HepG2 (cell line): Measurements from ENCODE around the gene PCAT7. TPM values are rescaled to one million over a fixed set of nuclear protein-coding genes. Genes with fewer than 3 reads are reported as not detected.

Source experiments
- ASH2L ChIP-seq: fragments of 300-600, 200-600 bp; sonication (generic); IDR thresholded peaks from 2 replicates; pipeline ENCODE4 v1.7.0; 2017; ENCODE audit warnings: low read depth, mild to moderate bottlenecking, moderate library complexity, mixed read lengths, low read length; ENCODE audit not compliant: insufficient read length
- CEBPG ChIP-seq: IDR thresholded peaks from 2 replicates; pipeline ENCODE4 v1.6.1; 2016
- DMAP1 ChIP-seq: IDR thresholded peaks from 2 replicates; pipeline ENCODE4 v1.6.1; 2016
- GATAD1 ChIP-seq: IDR thresholded peaks from 2 replicates; pipeline ENCODE4 v1.6.1; 2016; ENCODE audit warnings: missing genetic modification reagents, missing compliant biosample characterization
- MED1 ChIP-seq: sonication (generic); formaldehyde crosslinking; IDR thresholded peaks from 2 replicates; pipeline ENCODE4 v1.4.0; 2020; ENCODE audit warnings: missing genetic modification reagents
- MIXL1 ChIP-seq: IDR thresholded peaks from 2 replicates; pipeline ENCODE4 v1.6.1; 2016
- SCMH1 ChIP-seq: sonication (generic); formaldehyde crosslinking; IDR thresholded peaks from 2 replicates; pipeline ENCODE4 v1.9.0; 2021; ENCODE audit warnings: missing genetic modification reagents, mild to moderate bottlenecking, borderline replicate concordance
- TBX2 ChIP-seq: sonication (generic); formaldehyde crosslinking; IDR thresholded peaks from 2 replicates; pipeline ENCODE4 v1.5.0; 2020; ENCODE audit warnings: missing genetic modification reagents, mild to moderate bottlenecking, borderline replicate concordance
- ZNF333 ChIP-seq: sonication (generic); formaldehyde crosslinking; IDR thresholded peaks from 2 replicates; pipeline ENCODE4 v1.4.0; 2020; ENCODE audit warnings: mild to moderate bottlenecking, missing genetic modification reagents, borderline replicate concordance
- ZNF605 ChIP-seq: sonication (generic); formaldehyde crosslinking; IDR thresholded peaks from 2 replicates; pipeline ENCODE4 v1.8.0; 2022; ENCODE audit warnings: mild to moderate bottlenecking, missing genetic modification reagents
- ZNF644 ChIP-seq: IDR thresholded peaks from 2 replicates; pipeline ENCODE4 v1.6.1; 2016; ENCODE audit warnings: low read depth
- ZNF761 ChIP-seq: sonication (generic); formaldehyde crosslinking; conservative IDR thresholded peaks from 2 replicates; pipeline ENCODE4 v1.4.0; 2020; ENCODE audit warnings: mild to moderate bottlenecking, missing genetic modification reagents
- ZNF879 ChIP-seq: sonication (generic); formaldehyde crosslinking; IDR thresholded peaks from 2 replicates; pipeline ENCODE4 v1.8.1; 2023; ENCODE audit warnings: missing genetic modification reagents
- polyA plus RNA-seq, 8 experiments: library from polyadenylated mRNA; depleted of rRNA in 3 of 8; stranded (reverse) in 7 of 8; unstranded in 1 of 8; fragments of >200 nt; fragmentation: Illumina TruSeq in 4 of 8; extraction: Trizol in 4 of 8; gene quantifications; 2 replicates each; pipeline versions ENCODE4 v1.2.1 to v1.2.3, GENCODE V29; 2011 to 2016; ENCODE audit warnings: low read depth in 4 of 8, missing spikeins in 1 of 8, mixed read lengths in 1 of 8; ENCODE audit not compliant: insufficient read depth in 1 of 8
- total RNA-seq, 5 experiments: library from RNA; depleted of rRNA; stranded (reverse); fragments of >200 nt; fragmentation: Illumina TruSeq; extraction: Trizol; gene quantifications; 2 replicates each; pipeline ENCODE4 v1.2.3, GENCODE V29; 2016; ENCODE audit warnings: low read depth in 1 of 5
- TF ChIP-seq, protein P1 (sequence below): sonication (generic); formaldehyde crosslinking; IDR thresholded peaks from 2 replicates; pipeline ENCODE4 v1.4.0; 2020; ENCODE audit warnings: low read depth, missing genetic modification reagents
- TF ChIP-seq, protein P2 (sequence below): sonication (generic); formaldehyde crosslinking; IDR thresholded peaks from 2 replicates; pipeline ENCODE4 v1.8.1; 2023; ENCODE audit warnings: mild to moderate bottlenecking, moderate library complexity, missing genetic modification reagents
- TF ChIP-seq, protein P3 (sequence below): sonication (generic); formaldehyde crosslinking; IDR thresholded peaks from 2 replicates; pipeline ENCODE4 v1.4.0; 2020; ENCODE audit warnings: missing genetic modification reagents
- TF ChIP-seq, protein P4 (sequence below): sonication (generic); formaldehyde crosslinking; IDR thresholded peaks from 2 replicates; pipeline ENCODE4 v1.4.0; 2020; ENCODE audit warnings: mild to moderate bottlenecking, low read depth, missing genetic modification reagents
- TF ChIP-seq, protein P5 (sequence below): IDR thresholded peaks from 2 replicates; pipeline ENCODE4 v1.6.1; 2012; ENCODE audit warnings: inconsistent platforms
- TF ChIP-seq, protein P6 (sequence below): sonication (generic); formaldehyde crosslinking; IDR thresholded peaks from 2 replicates; pipeline ENCODE4 v1.4.0; 2020; ENCODE audit warnings: mild to moderate bottlenecking, missing genetic modification reagents
- TF ChIP-seq, protein P7 (sequence below): IDR thresholded peaks from 2 replicates; pipeline ENCODE4 v1.6.1; 2016; ENCODE audit warnings: mild to moderate bottlenecking

PCAT7 gene
- total and polyA plus RNA-seq, 2 of the 13 experiments (the other 11 are each of a cell fraction or from before 2014, with no cell fraction given) = 2.3 to 3.9 TPM

DNA sequence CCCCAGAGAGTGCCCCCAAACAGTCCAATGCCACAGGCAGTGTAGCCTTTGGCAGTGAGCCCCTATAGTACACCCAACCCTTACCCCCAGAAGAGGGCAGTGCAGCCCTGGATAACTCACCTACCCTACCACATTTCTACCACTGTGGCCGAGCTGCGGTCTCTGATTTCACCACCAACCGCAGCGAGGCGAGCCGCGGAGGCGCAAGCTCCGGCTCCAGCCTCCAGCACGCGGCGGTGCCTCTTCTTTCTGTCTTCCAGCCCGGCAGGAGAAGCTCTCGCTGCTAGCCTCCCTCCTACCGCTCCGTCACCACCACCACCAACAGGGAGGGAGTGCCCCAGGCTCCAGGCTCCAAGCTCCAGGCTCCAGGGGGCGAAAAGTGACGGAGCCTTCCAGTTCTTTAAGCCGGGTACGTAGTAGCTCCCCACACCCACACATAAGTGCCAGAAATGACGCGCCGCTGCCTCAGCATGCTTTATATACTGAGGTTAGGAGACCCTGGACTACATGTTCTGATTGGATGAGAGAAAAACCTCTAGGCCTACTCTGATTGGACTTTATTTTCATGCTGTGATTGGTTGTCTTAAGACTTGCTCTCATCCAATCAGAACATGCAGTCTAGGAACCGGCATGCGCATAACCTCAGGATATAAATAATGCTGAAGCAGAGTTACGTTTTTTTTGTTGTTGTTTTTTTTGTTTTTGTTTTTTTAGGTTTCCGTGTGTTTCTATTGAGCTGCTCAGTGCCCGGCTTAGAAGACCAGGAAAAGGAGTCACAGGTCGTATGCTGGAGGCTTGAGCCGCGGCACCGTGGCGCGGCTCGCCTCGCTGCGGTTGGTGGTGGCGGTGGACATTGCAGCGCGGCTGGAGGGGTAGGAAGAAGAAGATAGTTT, at the start of gene PCAT7 (continued):
- TF ChIP-seq, protein P1, sequence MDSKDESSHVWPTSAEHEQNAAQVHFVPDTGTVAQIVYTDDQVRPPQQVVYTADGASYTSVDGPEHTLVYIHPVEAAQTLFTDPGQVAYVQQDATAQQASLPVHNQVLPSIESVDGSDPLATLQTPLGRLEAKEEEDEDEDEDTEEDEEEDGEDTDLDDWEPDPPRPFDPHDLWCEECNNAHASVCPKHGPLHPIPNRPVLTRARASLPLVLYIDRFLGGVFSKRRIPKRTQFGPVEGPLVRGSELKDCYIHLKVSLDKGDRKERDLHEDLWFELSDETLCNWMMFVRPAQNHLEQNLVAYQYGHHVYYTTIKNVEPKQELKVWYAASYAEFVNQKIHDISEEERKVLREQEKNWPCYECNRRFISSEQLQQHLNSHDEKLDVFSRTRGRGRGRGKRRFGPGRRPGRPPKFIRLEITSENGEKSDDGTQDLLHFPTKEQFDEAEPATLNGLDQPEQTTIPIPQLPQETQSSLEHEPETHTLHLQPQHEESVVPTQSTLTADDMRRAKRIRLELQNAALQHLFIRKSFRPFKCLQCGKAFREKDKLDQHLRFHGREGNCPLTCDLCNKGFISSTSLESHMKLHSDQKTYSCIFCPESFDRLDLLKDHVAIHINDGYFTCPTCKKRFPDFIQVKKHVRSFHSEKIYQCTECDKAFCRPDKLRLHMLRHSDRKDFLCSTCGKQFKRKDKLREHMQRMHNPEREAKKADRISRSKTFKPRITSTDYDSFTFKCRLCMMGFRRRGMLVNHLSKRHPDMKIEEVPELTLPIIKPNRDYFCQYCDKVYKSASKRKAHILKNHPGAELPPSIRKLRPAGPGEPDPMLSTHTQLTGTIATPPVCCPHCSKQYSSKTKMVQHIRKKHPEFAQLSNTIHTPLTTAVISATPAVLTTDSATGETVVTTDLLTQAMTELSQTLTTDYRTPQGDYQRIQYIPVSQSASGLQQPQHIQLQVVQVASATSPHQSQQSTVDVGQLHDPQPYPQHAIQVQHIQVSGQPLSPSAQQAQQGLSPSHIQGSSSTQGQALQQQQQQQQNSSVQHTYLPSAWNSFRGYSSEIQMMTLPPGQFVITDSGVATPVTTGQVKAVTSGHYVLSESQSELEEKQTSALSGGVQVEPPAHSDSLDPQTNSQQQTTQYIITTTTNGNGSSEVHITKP (CRISPR knock-in tag) = no peak
- TF ChIP-seq SCMH1 (CRISPR knock-in tag) (no peak), ZNF333 (CRISPR knock-in tag) (no peak), DMAP1 (CRISPR knock-in tag) (peak; percentile 76; the same call in 1 of the 2 replicates), ASH2L (peak; percentile 65), TBX2 (CRISPR knock-in tag) (0 out of 2 replicates have a peak, but pooled peaks have one; percentile 21), CEBPG (CRISPR knock-in tag) (peak; percentile 22; the same call in 1 of the 2 replicates), GATAD1 (CRISPR knock-in tag) (peak; percentile 83), ZNF644 (CRISPR knock-in tag) (no peak), ZNF761 (peak; percentile 65; the same call in 1 of the 2 replicates), ZNF605 (CRISPR knock-in tag) (peak; percentile 47), ZNF879 (0 out of 2 replicates have a peak, but pooled peaks have one; percentile 59), MIXL1 (0 out of 2 replicates have a peak, but pooled peaks have one; percentile 17), MED1 (CRISPR knock-in tag) (no peak)
- TF ChIP-seq, protein P2, sequence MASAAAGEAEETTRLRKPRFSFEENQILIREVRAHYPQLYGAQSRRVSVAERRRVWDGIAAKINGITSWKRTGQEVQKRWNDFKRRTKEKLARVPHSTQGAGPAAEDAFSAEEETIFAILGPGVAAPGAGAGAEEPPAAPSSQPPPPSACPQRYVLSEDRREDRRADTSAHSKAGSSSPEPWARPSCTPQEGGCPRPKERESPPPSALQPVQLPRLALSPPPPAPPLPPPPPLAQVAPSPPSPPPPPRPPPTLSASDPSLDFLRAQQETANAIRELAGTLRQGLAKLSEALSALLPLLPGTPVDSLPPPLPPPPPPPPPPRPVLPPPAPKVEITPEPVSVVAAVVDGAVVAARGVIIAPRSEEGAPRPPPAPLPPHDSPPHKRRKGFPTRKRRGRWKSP (CRISPR knock-in tag) = peak; percentile 82
- TF ChIP-seq, protein P3, sequence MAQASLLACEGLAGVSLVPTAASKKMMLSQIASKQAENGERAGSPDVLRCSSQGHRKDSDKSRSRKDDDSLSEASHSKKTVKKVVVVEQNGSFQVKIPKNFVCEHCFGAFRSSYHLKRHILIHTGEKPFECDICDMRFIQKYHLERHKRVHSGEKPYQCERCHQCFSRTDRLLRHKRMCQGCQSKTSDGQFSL (CRISPR knock-in tag) = no peak
- TF ChIP-seq, protein P4, sequence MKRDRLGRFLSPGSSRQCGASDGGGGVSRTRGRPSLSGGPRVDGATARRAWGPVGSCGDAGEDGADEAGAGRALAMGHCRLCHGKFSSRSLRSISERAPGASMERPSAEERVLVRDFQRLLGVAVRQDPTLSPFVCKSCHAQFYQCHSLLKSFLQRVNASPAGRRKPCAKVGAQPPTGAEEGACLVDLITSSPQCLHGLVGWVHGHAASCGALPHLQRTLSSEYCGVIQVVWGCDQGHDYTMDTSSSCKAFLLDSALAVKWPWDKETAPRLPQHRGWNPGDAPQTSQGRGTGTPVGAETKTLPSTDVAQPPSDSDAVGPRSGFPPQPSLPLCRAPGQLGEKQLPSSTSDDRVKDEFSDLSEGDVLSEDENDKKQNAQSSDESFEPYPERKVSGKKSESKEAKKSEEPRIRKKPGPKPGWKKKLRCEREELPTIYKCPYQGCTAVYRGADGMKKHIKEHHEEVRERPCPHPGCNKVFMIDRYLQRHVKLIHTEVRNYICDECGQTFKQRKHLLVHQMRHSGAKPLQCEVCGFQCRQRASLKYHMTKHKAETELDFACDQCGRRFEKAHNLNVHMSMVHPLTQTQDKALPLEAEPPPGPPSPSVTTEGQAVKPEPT (CRISPR knock-in tag) = 0 out of 2 replicates have a peak, but pooled peaks have one; percentile 72
- TF ChIP-seq, protein P5, sequence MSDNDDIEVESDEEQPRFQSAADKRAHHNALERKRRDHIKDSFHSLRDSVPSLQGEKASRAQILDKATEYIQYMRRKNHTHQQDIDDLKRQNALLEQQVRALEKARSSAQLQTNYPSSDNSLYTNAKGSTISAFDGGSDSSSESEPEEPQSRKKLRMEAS = peak; percentile 70
- TF ChIP-seq, protein P6, sequence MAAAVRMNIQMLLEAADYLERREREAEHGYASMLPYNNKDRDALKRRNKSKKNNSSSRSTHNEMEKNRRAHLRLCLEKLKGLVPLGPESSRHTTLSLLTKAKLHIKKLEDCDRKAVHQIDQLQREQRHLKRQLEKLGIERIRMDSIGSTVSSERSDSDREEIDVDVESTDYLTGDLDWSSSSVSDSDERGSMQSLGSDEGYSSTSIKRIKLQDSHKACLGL (CRISPR knock-in tag) = peak; percentile 42; the same call in 1 of the 2 replicates
- TF ChIP-seq, protein P7, sequence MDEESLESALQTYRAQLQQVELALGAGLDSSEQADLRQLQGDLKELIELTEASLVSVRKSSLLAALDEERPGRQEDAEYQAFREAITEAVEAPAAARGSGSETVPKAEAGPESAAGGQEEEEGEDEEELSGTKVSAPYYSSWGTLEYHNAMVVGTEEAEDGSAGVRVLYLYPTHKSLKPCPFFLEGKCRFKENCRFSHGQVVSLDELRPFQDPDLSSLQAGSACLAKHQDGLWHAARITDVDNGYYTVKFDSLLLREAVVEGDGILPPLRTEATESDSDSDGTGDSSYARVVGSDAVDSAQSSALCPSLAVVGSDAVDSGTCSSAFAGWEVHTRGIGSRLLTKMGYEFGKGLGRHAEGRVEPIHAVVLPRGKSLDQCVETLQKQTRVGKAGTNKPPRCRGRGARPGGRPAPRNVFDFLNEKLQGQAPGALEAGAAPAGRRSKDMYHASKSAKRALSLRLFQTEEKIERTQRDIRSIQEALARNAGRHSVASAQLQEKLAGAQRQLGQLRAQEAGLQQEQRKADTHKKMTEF (CRISPR knock-in tag) = peak; percentile 43; the same call in 1 of the 2 replicates
